Upper lobe of right lung (tissue), 1 donor: ENCODE measurements around the gene NRXN3. TPM values are rescaled to one million over a fixed set of nuclear protein-coding genes. Genes with fewer than 3 reads are reported as not detected.

Source experiments
- ATAC-seq: fragments of 200-7000 bp; cut with Tn5 transposase; one replicate; pipeline ENCODE4 v1.9.1; 2020; ENCODE audit warnings: mild to moderate bottlenecking, moderate library complexity
- DNase-seq: peaks from one replicate; pipeline ENCODE4 v3.0.0-alpha.2; 2020
- H3K27ac ChIP-seq: fragments of 200-600 bp; one replicate; pipeline ENCODE4 v1.8.0; 2022
- H3K27me3 ChIP-seq: fragments of 200-600 bp; one replicate; pipeline ENCODE4 v1.8.0; 2022; ENCODE audit warnings: mild to moderate bottlenecking
- H3K36me3 ChIP-seq: fragments of 200-600 bp; one replicate; pipeline ENCODE4 v1.8.0; 2022
- H3K4me1 ChIP-seq: fragments of 200-600 bp; one replicate; pipeline ENCODE4 v1.8.0; 2022
- H3K4me3 ChIP-seq: fragments of 200-600 bp; one replicate; pipeline ENCODE4 v1.8.0; 2022; ENCODE audit warnings: mild to moderate bottlenecking
- H3K9me3 ChIP-seq: fragments of 200-600 bp; one replicate; pipeline ENCODE4 v1.8.0; 2022
- CTCF ChIP-seq: fragments of 200-600 bp; IDR thresholded peaks from one replicate; pipeline ENCODE4 v1.8.0; 2022; ENCODE audit warnings: antibody characterized with exemption
- intact Hi-C: fragments of 100-400 bp; cut with DNase I; formaldehyde crosslinking; loops from one replicate; pipeline ENCODE4 v1.11.0; 2022
- total RNA-seq: library from RNA; stranded (reverse); fragmentation: NEBNext Ultra II Directional; extraction: Animal tissue kit (Norgen Biotek cat#: 25700); gene quantifications from one replicate; pipeline ENCODE4 v1.2.1, GENCODE V29; 2021
- donor health status: DM: no; HTN: yes; CAD: no; lungs with severe emphysema.

The NRXN3 gene
- total RNA-seq, 1 donor from 2014 or later, result 10.0 TPM

- Histone ChIP-seq H3K4me3 (no peak overlapping the region), H3K27ac (no peak overlapping the region), H3K27me3 (no peaks in the 10 kb centered on the region), H3K36me3 (no peaks in the 10 kb centered on the region), H3K9me3 (no peaks in the 10 kb centered on the region), H3K4me1 (no peaks in the 10 kb centered on the region)
- ATAC-seq (no peak), DNase-seq (no peak)
- TF ChIP-seq CTCF, result no peak
- intact Hi-C loops, result no loop called here
Measured at GRCh38 chr14:78254911-78255461, 84.8 kb downstream of the NRXN3 start.

GRCh38 chr14:78259831-78260230, 89.7 kb downstream of the NRXN3 start:
- intact Hi-C loops, result no loop called here

DNA sequence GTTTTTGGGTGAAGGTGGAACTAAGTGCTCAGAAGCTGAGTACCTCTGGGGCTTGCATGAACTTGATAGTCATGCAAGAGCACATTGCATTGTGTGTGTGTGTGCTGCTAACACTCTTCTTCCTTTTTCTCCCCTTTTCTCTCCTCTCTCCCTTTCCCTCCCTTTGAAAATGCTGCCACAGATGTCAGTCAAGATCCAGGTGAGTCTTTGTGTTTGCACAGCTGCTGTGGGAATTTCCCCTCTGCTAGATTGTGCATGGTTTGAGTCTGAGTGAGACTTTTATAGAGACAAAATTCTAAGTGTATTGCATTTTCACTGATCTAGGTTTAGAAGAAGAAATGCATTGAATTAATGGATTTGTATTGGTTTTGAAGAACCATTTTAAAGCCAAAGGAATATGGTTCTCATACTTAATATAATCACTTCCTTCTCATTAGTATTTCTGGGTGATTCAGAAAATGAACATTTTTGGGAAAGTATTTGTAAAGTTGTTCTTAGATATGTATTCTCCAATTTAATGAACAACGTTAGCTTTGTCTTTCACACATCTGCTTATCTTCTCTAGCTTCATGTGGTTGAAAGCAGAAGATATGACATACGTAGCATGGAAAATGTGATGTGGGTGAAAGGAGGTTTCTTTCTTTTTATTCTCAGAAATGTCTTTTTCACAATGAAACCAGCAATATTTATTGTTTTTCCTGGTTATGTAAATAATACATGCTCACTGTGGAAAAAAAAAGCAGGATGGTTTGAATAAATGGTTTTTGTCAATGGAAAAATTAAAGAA, 108.5 kb downstream of the NRXN3 start:
- DNase-seq (no peak), ATAC-seq (no peak)
- Histone ChIP-seq H3K27me3 (no peaks in the 10 kb centered on the region), H3K9me3 (no peaks in the 10 kb centered on the region), H3K27ac (no peak overlapping the region), H3K4me3 (no peak overlapping the region), H3K4me1 (no peaks in the 10 kb centered on the region), H3K36me3 (no peaks in the 10 kb centered on the region)
- intact Hi-C loops, result no loop called here
- TF ChIP-seq CTCF, result no peak

More at GRCh38 chr14:78259831-78260230, 89.7 kb downstream of the NRXN3 start:
- Histone ChIP-seq H3K36me3 (no peaks in the 10 kb centered on the region), H3K9me3 (no peaks in the 10 kb centered on the region), H3K27me3 (no peaks in the 10 kb centered on the region), H3K4me1 (no peaks in the 10 kb centered on the region), H3K27ac (no peak overlapping the region), H3K4me3 (no peak overlapping the region)
- ATAC-seq (no peak), DNase-seq (no peak)
- no peak for TF ChIP-seq CTCF

DNA sequence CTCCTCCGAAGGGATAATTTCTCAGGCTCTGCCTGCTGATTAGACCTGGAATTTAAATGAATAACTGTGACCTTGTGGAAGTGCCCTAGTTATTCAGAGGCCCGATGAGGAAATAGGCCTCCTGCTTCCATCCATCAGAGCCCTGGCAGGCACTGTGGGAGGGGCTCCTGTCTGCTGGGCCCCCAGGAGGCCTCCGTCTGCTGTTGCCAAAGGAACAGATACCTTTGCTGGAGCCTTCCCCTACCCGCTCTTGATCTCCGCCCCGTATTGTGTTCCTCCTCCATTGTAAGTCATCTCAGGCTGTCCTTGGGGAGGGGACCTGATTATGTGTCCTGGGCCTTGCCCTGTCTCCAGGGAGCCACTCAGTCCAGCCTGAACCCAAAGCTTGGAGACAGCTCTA, 112.3 kb downstream of the NRXN3 start:
- ATAC-seq (no peak), DNase-seq (no peak)
- Histone ChIP-seq H3K27ac (no peak overlapping the region), H3K36me3 (no peaks in the 10 kb centered on the region), H3K4me3 (no peak overlapping the region), H3K4me1 (no peaks in the 10 kb centered on the region), H3K27me3 (no peaks in the 10 kb centered on the region), H3K9me3 (no peaks in the 10 kb centered on the region)
- intact Hi-C loops, result no loop called here
- TF ChIP-seq CTCF, result no peak

- no peaks in the 10 kb centered on the region for H3K36me3 ChIP-seq
- intact Hi-C loops, result no loop called here
- no peak for TF ChIP-seq CTCF
- H3K4me1 ChIP-seq, result no peaks in the 10 kb centered on the region
- DNase-seq, result no peak
- H3K27ac ChIP-seq, result no peak overlapping the region
- no peak for ATAC-seq
- H3K9me3 ChIP-seq, result no peaks in the 10 kb centered on the region
- no peaks in the 10 kb centered on the region for H3K27me3 ChIP-seq
- no peak overlapping the region for H3K4me3 ChIP-seq
Measured at GRCh38 chr14:78286210-78286609, 116.0 kb downstream of the NRXN3 start.
